ENCODE measurements around the gene PHETA2. TPM values are rescaled to one million over a fixed set of nuclear protein-coding genes. Genes with fewer than 3 reads are reported as not detected.
"Not testable (repeated sequence)": the region's sequence is repeated elsewhere in the genome, so short reads cannot be mapped to it uniquely, and the experiment has no call there.

Gene PHETA2
- total RNA-seq, 6 donors from 2014 or later: 7.3 to 18.5 (median 13.6) TPM

- Histone ChIP-seq H3K27me3 (no peaks in the 10 kb centered on the region), H3K4me3 (no peak overlapping the region), H3K36me3 (peaks cover 0 to 48% (median 37%) of the 10 kb centered on the region in 4 donors), H3K9me3 (no peaks in the 10 kb centered on the region), H3K4me1 (peaks cover 18 to 29% (median 19%) of the 10 kb centered on the region in 4 donors), H3K27ac (no peak overlapping the region)
- ATAC-seq (ENCODE audit: low FRiP score in 2 of 2): no peak
- WGBS, 2 donors: 91 to 94% methylated on average over 6 to 14 of the region's 14 CpGs
- no peak for TF ChIP-seq POLR2A (IDR thresholded peaks at IDR 0.05)
- TF ChIP-seq EP300 (IDR thresholded peaks at IDR 0.05): no peak
- TF ChIP-seq POLR2AphosphoS5 (IDR thresholded peaks at IDR 0.05): no peak
- TF ChIP-seq CTCF (IDR thresholded peaks at IDR 0.05): no peak
- peak in 1 of 2 donors; percentile 54 for DNase-seq
These were observed 6.3 kb upstream of the PHETA2 start for GRCh38 chr22:42067671-42068251.

- ATAC-seq (ENCODE audit: low FRiP score in 2 of 2): no peak
- Histone ChIP-seq H3K4me1 (peaks cover 18 to 30% (median 20%) of the 10 kb centered on the region in 4 donors), H3K27ac (no peak overlapping the region), H3K27me3 (no peaks in the 10 kb centered on the region), H3K9me3 (no peaks in the 10 kb centered on the region), H3K36me3 (peaks cover 0 to 44% (median 33%) of the 10 kb centered on the region in 4 donors), H3K4me3 (no peak overlapping the region)
- TF ChIP-seq POLR2A (IDR thresholded peaks at IDR 0.05) (no peak), EP300 (IDR thresholded peaks at IDR 0.05) (no peak), CTCF (IDR thresholded peaks at IDR 0.05) (no peak), POLR2AphosphoS5 (IDR thresholded peaks at IDR 0.05) (no peak)
- 94% methylated on average over 4 of the region's 4 CpGs; no CpG with 5 or more reads in 1 of the 2 donors for WGBS, 2 donors
- no peak for DNase-seq
These were observed 5.8 kb upstream of the PHETA2 start for GRCh38 chr22:42068291-42068690.

GRCh38 chr22:42069801-42070516 is 4.1 kb upstream of the PHETA2 start:
- Histone ChIP-seq H3K27ac (peak overlapping the region; percentile 86 to 91 (median 88)), H3K36me3 (peaks cover 0 to 33% (median 30%) of the 10 kb centered on the region in 4 donors), H3K9me3 (no peaks in the 10 kb centered on the region), H3K4me3 (peak overlapping the region; percentile 44 to 87 (median 64)), H3K4me1 (peaks cover 29 to 46% (median 32%) of the 10 kb centered on the region in 4 donors), H3K27me3 (no peaks in the 10 kb centered on the region)
- no peak for TF ChIP-seq EP300 (IDR thresholded peaks at IDR 0.05)
- no peak for TF ChIP-seq POLR2AphosphoS5 (IDR thresholded peaks at IDR 0.05)
- TF ChIP-seq CTCF (IDR thresholded peaks at IDR 0.05): no peak
- TF ChIP-seq POLR2A (IDR thresholded peaks at IDR 0.05): no peak
- ATAC-seq (ENCODE audit: low FRiP score in 2 of 2) (peak; percentile 0 to 20), DNase-seq (no peak)
- 8 to 26% methylated on average over 10 to 19 of the region's 19 CpGs for WGBS, 2 donors

GRCh38 chr22:42070517-42071422 is 3.3 kb upstream of the PHETA2 start, which contains the start of gene NAGA:
Gene NAGA, minus strand, starts transcription at chr22:42070812. Its CDS starts 515 bp downstream, at chr22:42070297.
- Histone ChIP-seq H3K9me3 (no peaks in the 10 kb centered on the region), H3K4me1 (peaks cover 32 to 53% (median 36%) of the 10 kb centered on the region in 4 donors), H3K36me3 (peaks cover 0 to 26% (median 23%) of the 10 kb centered on the region in 4 donors), H3K4me3 (peak within 1 kb of the TSS; percentile 44 to 87 (median 64)), H3K27ac (peak within 1 kb of the TSS; percentile 86 to 91 (median 88)), H3K27me3 (no peaks in the 10 kb centered on the region)
- peak; percentile 87 to 97 for TF ChIP-seq POLR2AphosphoS5 (IDR thresholded peaks at IDR 0.05)
- TF ChIP-seq CTCF (IDR thresholded peaks at IDR 0.05): no peak
- TF ChIP-seq POLR2A (IDR thresholded peaks at IDR 0.05): peak in 3 of 4 donors; percentile 8 to 91 (median 63)
- 1 to 2% methylated on average over 24 to 53 of the region's 56 CpGs for WGBS, 2 donors
- peak; percentile 94 to 99 for DNase-seq
- ATAC-seq (ENCODE audit: low FRiP score in 2 of 2): peak; percentile 96 to 97

- not testable (repeated sequence) for H3K27me3 ChIP-seq; H3K9me3 ChIP-seq; ATAC-seq (ENCODE audit: low FRiP score in 2 of 2); DNase-seq
- Histone ChIP-seq H3K36me3 (peaks cover 0 to 26% (median 16%) of the 10 kb centered on the region in 4 donors), H3K4me3 (peak overlapping the region in 2 of 4 donors; percentile 75 to 87), H3K4me1 (peaks cover 32 to 53% (median 36%) of the 10 kb centered on the region in 4 donors), H3K27ac (peak overlapping the region; percentile 86 to 91 (median 88))
- 73 to 81% methylated on average over 7 of the region's 7 CpGs for whole genome bisulfite sequencing, 2 donors
These were observed 2.5 kb upstream of the PHETA2 start for GRCh38 chr22:42071508-42071907.
